Activated CD4-positive, alpha-beta T cell treated with anti-CD3 and anti-CD28 coated beads, Interleukin-2, amount 50 U/mL, for 4 hours (primary cell): Measurements from ENCODE around the gene GDPGP1.
A peak's percentile ranks its signal among the peaks of the same experiment; 100 is the strongest.
"Not testable (repeated sequence)": the region's sequence is repeated elsewhere in the genome, so short reads cannot be mapped to it uniquely, and the experiment has no call there.

Experiments used
- DNase-seq, 2 experiments: peaks; one replicate each; pipeline ENCODE4 v3.0.0-alpha.2; 2020

GDPGP1 gene

DNA sequence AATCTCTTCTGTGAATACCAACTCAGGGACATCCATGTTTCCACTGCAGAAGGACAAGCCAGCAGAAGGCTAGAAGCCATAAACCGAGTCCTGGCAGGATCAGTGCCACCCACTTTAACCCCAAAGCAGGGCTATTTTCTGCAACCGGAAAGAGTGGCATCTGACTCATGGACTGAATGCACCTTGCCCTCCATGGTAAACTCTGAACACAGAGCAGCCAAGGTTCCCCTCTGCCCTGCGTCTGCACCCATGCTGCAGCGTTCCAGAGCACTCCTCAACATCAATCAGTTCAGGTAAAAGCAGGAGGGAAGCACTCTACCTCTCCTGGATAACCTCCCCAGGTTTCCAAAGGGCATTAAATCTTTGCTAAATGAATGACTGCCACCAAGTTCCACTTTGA, 30.7 kb downstream of the GDPGP1 start:
- peak in 1 of 2 experiments; percentile 8 for DNase-seq

DNA sequence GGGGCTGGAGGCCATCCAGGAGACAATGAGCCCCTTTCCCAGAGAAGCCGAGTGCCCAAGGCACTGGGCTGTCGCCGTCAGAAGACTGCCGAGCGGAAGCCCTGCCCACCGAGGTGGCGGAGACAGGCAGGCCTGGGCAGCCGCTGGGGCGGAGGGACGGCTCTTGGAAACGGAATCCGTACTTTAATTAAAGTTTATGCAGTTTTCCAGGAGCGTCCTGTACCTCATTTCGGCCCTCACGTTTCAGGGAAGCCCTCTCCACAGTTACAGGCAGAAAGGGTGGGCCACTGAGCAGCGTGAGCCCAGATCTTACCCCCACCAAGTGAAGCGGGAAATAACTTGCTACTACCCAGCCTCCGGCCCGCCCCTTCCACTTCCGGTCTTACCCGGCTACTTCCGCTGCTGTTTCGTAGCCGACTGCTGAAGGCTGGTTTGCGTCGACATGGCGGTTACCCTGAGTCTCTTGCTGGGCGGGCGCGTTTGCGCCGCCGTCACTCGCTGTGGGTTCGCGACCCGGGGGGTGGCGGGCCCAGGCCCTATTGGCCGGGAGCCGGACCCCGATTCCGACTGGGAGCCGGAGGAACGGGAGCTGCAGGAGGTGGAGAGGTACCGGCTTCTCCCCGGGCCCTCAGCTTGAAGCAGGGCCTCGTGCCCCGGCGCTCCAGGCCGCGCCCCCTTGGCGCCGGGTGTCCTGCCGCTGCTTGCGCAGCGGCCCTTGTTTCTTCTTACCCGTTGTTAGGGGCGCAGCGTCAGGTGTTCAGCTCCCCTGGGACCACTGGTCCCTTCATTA, 31.5 kb downstream of the GDPGP1 start, which contains the start of gene NGRN:
Gene NGRN (plus strand): TSS at position 402 of the 790 bp plus-strand sequence. CDS start 41 bp downstream, at position 443.
- DNase-seq: peak; percentile 87 to 89

- peak; percentile 26 to 27 for DNase-seq
Measured at GRCh38 chr15:90266061-90266431, 32.0 kb downstream of the GDPGP1 start.

DNA sequence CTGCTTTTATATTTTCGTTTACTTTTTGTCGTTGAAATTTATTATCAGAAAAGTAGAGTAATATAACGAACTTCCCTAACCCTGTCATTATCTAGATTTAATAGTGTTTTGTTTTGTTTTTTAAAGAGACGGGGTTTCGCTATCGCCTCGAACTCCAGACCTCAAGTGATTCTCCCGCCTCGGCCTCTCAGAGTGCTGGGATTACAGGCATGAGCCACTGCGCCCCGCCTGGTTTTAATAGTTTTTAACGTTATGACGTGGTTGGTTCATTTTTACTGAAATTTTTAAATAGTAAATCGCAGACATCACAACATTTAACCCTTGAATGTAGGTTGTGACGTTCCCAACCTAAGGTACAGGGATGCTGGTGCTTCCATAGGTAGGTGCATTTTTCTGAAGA, 32.5 kb downstream of the GDPGP1 start:
- peak in 1 of 2 experiments; percentile 9 for DNase-seq

GRCh38 chr15:90268415-90268814, 34.4 kb downstream of the GDPGP1 start:
- DNase-seq: no peak

- no peak for DNase-seq
Measured at GRCh38 chr15:90270502-90271150, 36.6 kb downstream of the GDPGP1 start.

- DNase-seq: no peak
Measured at GRCh38 chr15:90271459-90272166, 37.6 kb downstream of the GDPGP1 start.

GRCh38 chr15:90278467-90278866, 44.5 kb downstream of the GDPGP1 start:
- DNase-seq: not testable (repeated sequence)

- not testable (repeated sequence) for DNase-seq
Measured at GRCh38 chr15:90280743-90281142, 46.7 kb downstream of the GDPGP1 start.

- DNase-seq: not testable (repeated sequence)
Measured at GRCh38 chr15:90281637-90282036, 47.6 kb downstream of the GDPGP1 start.

GRCh38 chr15:90286678-90287077, 52.7 kb downstream of the GDPGP1 start:
- peak; percentile 36 to 38 for DNase-seq

GRCh38 chr15:90287101-90287500, 53.1 kb downstream of the GDPGP1 start:
- no peak for DNase-seq

- DNase-seq: no peak
Measured at GRCh38 chr15:90287946-90288345, 53.9 kb downstream of the GDPGP1 start.

GRCh38 chr15:90291679-90292356, 57.8 kb downstream of the GDPGP1 start:
- DNase-seq: no peak

GRCh38 chr15:90293040-90293810, 59.2 kb downstream of the GDPGP1 start:
- peak; percentile 63 to 66 for DNase-seq

- DNase-seq: no peak
Measured at GRCh38 chr15:90294159-90294558, 60.1 kb downstream of the GDPGP1 start.

- no peak for DNase-seq
Measured at GRCh38 chr15:90294601-90295269, 60.7 kb downstream of the GDPGP1 start.

DNA sequence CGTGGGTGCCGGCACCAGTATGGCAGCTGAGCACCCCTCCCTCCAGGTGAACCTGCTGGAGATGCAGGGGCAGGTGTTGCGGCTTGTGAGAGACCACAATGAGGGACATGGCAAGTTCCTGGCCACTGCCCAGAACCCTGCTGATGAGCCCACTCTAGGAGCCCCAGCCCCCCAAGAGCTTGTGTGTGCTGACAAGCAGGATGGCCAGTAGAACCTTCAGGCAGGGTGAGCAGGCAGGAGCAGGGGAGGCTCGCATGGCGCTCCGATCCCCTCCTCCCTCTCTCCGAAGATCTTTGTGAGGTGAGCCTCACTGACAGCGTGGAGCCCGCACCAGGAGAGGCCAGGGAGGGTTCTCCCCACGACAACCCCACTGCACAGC, 61.2 kb downstream of the GDPGP1 start:
- DNase-seq: no peak
